NCI-H1417 (cell line): Measurements from ENCODE around the gene PON1.

Experiments
- DNase-seq, 3 experiments: peaks; one replicate each; lab custom pipeline; 2025; lab: John Stamatoyannopoulos, UW

The PON1 gene

DNA sequence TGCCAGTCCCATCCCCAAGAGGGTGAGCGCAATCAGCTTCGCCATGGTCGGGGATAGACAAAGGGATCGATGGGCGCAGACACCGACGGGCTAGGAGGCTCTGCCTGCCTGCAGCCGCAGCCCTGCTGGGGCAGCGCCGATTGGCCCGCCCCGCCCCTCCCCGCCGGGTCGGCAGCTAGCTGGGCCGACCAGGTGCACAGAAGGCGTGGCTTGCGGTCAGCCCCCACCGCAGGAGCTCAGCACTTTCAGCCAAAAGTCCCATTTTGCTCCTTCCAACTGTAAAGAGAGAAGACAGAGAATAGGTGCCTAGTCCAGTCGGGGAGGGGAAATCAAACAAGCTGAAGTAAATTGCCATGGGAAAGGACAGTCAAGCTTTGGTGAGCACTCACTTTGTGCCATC, at the start of gene PON1:
PON1 (minus strand) TSS at position 102 of the 400 bp plus-strand sequence; CDS start at position 45, 57 bp downstream.
- DNase-seq: peak in 2 of 3 experiments; percentile 93 to 96

DNA sequence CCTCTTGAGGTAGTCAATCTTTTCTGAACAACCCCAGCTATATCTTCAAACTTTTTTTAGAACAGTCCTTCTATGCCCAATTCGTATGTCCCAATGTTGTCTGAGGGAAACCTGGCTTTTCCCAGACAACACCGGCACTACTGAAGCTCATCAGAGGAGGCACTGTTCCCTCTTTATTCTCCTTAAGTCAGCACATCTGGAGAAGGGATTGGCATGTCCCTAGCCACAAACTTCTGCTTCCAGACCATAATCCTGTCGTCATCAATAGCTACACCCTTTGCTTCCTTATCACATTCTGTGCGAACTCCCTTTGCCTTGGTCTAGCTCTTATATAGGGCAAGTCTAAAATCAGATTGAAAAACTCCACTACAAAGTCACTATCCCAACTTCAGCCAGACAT, 49.0 kb upstream of the PON1 start:
- DNase-seq: no peak

DNA sequence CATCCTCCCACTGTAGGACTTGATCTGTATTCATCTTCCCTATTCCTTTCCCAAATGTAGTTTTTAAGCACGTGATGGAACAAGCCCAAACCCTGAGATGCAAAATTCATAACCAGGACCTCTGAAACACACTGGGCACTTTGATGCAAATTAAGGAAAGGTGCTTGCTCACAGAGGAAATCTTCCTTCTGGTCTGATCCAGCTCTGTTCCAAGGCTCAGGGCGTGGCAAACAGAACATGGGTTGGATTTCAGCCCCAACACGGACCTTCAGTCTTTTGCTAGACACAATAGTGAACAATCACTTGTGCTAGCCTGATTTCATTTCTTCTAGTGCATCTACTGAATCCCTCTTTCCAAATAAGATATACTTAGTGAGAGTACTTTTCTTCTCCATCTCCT, 43.9 kb upstream of the PON1 start:
- DNase-seq: no peak

DNA sequence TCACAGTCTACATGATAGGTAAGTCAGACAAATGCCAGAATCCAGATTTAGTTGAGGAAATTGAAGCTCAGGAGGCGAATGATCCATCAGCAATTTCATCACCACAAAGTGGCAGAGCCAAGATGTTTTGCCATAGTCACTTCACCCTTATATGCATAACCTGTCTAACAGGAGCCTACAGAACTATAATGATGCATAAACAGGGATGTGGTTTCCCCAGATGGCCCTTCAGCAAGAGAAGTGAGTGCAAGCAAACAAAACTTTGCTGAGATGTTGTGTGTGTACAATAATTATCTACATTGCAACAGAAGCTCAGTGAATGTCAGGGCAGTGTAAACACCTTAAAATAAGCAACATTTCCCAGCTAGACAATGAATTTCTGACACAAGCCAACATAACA, 43.3 kb upstream of the PON1 start:
- DNase-seq: peak in 1 of 3 experiments; percentile 39

GRCh38 chr7:95365151-95365550, 40.8 kb upstream of the PON1 start:
- no peak for DNase-seq

GRCh38 chr7:95357623-95358022, 33.3 kb upstream of the PON1 start:
- no peak for DNase-seq

- DNase-seq: no peak
Observed at GRCh38 chr7:95342642-95343307, 18.4 kb upstream of the PON1 start.

GRCh38 chr7:95342029-95342428, 17.7 kb upstream of the PON1 start:
- no peak for DNase-seq

DNA sequence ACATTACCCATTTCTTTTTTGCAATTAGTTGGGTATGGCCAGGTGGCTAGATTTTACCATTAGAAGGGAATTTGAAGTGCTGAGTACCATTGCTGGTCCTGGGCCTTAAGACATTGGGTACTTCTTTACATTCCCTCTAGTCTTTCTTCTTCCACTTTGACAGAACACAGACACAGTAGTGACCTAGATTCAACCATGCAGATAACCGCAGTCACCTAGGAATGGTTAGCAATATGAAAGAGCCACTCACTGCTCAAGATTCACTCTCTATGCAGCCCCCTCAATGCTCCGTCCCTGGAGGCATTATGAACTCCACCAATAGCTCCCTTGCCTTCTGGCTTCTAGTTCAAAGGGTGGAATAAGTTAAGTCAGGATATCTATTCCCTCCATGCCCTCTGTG, 16.2 kb upstream of the PON1 start:
- no peak for DNase-seq

DNA sequence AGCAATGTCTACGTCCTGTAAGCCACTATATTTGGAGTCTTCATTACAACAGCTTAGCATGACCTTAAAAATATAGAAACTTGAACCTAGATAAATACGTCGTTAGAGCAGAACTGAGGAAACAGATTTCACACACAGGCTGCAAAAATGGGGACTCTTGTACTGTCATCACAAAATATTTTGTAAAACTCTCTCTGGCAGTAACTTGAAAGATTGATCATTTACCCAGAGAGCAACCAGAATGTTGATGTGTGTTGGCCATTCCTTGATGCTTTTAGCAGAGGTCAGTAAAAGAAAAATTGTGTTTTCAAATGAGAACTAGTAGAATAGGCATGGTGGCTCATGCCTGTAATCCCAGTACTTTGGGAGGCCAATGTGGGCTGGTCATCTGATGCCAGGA, 14.5 kb upstream of the PON1 start:
- no peak for DNase-seq

- no peak for DNase-seq
Observed at GRCh38 chr7:95335093-95335492, 10.8 kb upstream of the PON1 start.

GRCh38 chr7:95334447-95334846, 10.1 kb upstream of the PON1 start:
- DNase-seq: no peak

DNA sequence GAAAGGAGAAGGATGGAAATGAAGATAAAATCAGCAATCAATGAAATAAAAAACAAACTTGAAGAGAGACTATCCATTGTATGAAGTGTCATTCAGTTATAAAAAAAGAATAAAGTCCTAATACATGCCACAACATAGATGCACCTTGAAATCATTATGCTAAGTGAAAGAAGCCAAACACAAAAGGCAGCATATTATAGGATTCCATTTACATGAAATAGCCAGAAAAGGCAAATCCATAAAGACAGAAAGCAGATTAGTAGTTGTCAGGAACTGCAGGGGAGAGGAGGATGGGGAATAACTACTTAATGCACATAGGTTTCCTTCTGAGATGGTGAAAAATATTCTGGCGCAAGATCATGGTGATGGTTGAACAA, 6.6 kb upstream of the PON1 start:
- no peak for DNase-seq

DNA sequence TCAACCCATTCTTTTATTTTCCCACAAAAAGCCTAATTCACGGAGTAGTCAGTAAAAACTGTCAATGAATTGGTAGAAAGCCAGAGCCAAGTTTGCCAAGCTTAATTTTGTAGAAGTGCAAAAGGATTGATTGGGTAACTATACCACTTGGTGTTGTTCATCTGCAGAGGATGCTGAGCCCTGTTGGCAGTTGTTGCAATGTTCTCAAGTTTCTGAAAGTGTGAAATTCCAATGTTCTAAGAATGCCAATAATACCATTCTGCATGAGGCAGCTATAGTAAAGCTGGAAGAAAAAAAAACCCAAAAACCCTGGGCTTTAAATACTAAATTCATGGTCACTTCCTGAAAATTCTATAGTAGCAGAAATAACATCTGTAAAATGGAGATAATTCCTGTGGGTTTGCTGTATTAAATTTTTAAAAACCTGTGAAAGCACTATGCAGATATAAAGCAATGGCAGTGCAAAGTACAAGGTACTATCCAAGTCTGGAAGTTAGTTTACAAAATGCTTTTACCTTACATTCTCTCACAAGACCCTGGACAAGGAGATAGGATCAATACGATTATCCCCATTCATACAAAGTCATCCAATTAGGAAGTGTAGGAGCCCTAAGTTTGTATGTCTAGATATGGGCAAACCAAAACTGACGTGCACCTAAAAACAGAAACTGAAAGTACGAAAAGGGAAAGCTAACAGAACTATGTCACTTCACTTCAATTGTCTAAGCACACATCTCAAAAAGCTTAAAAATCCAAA, 6.0 kb upstream of the PON1 start:
- DNase-seq: no peak

DNA sequence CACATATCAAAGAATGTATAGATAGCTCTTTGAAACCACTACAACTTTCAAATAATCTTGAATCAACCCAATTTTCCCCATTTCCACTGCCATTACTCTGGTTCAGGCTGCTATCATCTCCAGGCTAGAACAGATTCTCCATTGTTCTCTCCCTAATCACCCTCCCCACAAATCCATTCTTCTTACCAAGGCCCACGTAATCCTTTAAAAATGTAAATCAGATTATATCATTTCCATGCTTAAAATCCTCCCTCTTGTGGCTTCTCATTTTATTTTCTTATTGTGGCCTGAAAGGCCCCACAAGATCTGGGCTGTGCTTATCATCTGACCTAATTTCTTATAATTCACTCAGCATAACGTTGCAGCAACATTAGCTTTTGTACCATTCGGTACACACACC, 3.0 kb upstream of the PON1 start:
- DNase-seq: no peak

GRCh38 chr7:95323410-95324129, 762 bp downstream of the PON1 start:
- DNase-seq: no peak

- peak in 1 of 3 experiments; percentile 40 for DNase-seq
Observed at GRCh38 chr7:95322854-95323253, 1.5 kb downstream of the PON1 start.

DNA sequence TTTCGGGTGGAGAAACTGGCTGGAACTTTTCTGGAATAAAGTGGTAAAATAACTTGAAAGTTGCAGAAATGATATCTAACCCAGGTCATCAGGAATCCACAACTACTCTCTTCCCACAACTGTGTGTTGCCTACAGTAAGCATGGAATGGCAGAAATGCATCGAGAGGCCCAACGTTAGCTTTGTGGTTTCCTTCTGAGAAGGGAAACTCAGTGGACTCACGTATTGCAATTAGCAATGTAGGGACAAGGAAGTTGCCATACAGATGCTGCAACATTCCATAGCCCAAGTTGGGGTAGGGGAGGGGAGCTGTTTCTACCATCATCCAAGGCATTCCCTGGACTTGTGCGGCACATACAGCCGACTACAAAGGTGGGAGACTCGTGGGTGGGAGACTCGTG, 1.9 kb downstream of the PON1 start:
- no peak for DNase-seq

DNA sequence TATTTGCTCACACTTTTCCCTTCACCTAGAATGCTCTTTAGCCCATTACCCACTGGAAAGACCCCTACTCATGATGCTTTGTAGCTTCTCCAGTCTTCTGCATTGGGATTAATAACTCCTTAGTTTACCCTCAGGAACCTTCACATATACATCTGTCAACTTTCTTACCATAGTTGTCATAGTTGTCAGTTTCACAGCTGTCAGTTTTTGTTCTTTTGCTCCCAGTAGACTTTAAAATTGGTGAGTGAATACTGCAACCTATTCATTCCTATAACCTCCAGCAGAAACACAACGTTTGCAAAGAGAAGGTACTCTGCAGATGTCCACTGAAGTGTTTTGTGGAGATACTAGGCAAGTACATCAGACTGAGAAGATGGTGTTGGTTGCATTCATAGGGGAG, 2.6 kb downstream of the PON1 start:
- no peak for DNase-seq

DNA sequence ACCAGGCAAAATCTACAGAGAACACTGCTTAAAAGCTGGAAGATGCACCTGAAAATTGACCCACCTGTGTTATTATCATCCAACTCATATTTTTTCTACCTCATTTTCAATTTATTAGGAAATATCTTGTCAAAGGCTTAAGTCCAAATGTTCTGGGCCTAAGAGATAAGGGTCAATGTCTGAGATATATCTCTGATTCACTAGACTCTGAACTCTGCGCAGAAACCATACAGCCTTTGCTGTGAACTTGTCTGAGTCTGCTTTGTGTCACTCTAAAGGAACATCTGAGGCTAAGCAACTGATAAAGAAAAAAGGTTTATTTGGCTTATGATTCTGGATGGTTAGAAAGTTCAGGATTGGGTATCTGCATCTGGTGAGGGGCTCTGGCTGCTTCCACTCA, 3.7 kb downstream of the PON1 start:
- no peak for DNase-seq

- DNase-seq: no peak
Observed at GRCh38 chr7:95319570-95319969, 4.8 kb downstream of the PON1 start.

DNA sequence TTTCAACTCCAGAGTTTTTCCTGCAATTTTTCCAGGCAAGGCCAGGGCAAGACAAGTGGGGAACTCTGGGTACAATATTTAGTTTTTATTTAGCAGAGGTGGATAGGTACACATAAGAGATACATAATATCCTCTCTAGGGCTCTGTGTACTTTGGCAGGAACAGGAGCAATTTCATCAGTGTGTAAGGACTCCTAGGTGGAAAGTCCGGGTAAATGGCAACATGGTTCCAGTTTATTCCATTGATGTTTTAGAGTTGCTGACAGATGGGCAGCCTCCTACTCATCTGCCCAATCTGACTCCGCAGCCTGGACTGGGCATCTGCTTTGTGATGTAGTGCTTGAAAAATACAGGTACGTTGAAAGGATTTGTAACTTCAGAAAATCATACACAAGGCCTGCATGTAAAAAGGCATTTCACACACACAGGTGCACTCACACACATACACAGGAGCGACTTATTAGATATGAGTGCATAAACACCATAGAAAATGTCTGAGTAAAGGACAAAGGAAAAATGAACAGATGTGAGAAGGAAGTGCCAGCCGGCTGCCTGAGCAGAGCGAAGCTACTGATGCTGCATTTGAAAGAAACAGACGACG, 5.7 kb downstream of the PON1 start:
- peak in 1 of 3 experiments; percentile 51 for DNase-seq

DNA sequence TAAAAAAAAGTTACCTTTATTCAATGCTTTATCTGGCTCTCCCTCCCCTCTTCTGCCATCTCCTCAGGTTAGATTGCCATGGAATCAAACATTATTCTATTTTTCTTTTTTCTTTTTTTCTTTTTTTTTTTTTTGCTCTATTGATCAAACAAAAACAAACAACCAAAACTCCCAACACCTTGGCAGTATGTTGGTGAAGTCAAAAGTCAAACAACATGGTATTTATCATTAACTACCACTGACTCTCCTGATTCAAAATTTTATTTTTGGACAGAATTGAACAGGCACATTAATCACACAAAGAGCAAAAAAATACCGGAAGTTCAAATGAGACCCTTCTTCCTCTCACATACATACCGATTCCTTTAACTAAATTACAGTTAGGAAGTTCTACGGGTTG, 6.4 kb downstream of the PON1 start:
- no peak for DNase-seq
